ENCODE measurements around the gene PCDH8. TPM values are rescaled to one million over a fixed set of nuclear protein-coding genes. Genes with fewer than 3 reads are reported as not detected.

Gene PCDH8
- total and polyA plus RNA-seq, 8 donors = 0.04 to 0.85 (median 0.25) TPM; not detected in 4

DNA sequence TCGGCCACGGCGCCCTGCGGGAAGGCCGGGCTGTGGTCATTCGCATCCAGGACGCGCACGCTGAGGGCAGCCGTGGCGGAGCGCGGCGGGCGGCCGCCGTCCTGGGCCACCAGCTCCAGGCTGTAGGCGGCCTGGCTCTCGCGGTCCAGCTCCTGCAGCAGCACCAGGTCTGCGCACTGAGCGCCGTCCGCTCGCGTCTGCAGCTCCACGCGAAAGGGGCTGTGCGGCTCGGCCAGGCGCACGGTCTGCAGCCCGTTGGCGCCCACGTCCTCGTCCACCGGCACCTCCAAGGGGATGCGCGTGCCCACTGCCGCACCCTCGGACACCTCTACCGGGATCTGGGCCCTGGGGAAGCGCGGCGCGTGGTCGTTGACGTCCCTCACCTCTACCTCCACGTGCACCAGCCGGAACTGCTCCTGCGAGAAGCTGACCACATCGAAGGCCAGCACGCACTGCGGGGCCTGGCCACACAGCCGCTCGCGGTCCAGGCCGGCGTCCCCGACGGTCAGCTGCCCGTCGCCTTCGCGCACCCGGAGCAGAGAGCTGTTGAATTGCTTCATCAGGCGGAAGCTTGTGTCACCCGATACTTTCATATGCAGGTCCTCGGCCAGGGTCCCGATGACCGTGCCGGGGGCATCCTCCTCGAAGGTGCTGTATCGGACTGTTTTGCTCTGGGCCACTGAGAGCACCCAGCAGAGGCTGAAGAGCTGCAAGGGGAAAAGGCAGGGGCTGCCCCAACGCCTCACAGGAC, 583 bp downstream of the PCDH8 start:
- H3K4me3 ChIP-seq = no peak overlapping the region
- no peaks in the 10 kb centered on the region for H3K9me3 ChIP-seq
- H3K36me3 ChIP-seq = no peaks in the 10 kb centered on the region
- no peak overlapping the region for H3K27ac ChIP-seq
- H3K27me3 ChIP-seq = peaks cover 12 to 63% (median 25%) of the 10 kb centered on the region in 4 donors
- intact Hi-C loops (cut with DNase I) = no loop called here
- ATAC-seq (no peak), DNase-seq (peak in 1 of 6 donors; percentile 73), FAIRE-seq (no peak)
- TF ChIP-seq, protein P1, sequence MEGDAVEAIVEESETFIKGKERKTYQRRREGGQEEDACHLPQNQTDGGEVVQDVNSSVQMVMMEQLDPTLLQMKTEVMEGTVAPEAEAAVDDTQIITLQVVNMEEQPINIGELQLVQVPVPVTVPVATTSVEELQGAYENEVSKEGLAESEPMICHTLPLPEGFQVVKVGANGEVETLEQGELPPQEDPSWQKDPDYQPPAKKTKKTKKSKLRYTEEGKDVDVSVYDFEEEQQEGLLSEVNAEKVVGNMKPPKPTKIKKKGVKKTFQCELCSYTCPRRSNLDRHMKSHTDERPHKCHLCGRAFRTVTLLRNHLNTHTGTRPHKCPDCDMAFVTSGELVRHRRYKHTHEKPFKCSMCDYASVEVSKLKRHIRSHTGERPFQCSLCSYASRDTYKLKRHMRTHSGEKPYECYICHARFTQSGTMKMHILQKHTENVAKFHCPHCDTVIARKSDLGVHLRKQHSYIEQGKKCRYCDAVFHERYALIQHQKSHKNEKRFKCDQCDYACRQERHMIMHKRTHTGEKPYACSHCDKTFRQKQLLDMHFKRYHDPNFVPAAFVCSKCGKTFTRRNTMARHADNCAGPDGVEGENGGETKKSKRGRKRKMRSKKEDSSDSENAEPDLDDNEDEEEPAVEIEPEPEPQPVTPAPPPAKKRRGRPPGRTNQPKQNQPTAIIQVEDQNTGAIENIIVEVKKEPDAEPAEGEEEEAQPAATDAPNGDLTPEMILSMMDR (IDR thresholded peaks at IDR 0.05) = no peak
- WGBS, 2 donors = 10 to 11% methylated on average over 70 to 75 of the region's 75 CpGs
- peaks cover 0 to 7% (median 0%) of the 10 kb centered on the region in 3 donors for H3K4me1 ChIP-seq

DNA sequence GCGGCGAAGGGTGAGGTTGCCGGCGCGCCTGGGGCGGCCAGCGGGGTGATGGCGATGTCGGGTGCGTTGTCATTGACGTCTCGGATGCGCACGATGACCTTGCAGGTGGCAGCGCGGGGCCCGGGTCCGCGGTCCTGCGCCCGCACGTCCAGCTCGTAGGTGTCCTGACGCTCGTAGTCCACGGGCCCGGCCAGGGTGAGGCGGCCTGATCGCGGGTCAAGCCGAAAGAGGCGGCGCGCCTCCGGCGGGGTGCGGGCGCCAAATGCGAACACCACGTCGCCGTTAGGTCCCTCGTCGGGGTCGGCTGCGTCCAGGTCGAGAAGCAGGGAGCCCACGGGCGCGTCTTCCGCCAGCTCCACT, 1.1 kb downstream of the PCDH8 start:
- Histone ChIP-seq H3K27me3 (peaks cover 12 to 69% (median 26%) of the 10 kb centered on the region in 4 donors), H3K4me1 (peaks cover 0 to 2% (median 0%) of the 10 kb centered on the region in 3 donors), H3K9me3 (no peaks in the 10 kb centered on the region), H3K36me3 (no peaks in the 10 kb centered on the region), H3K27ac (no peak overlapping the region), H3K4me3 (peak overlapping the region in 1 of 4 donors; percentile 21)
- FAIRE-seq (no peak), ATAC-seq (no peak), DNase-seq (peak in 1 of 6 donors; percentile 56)
- TF ChIP-seq, protein P1 (IDR thresholded peaks at IDR 0.05) = peak in 1 of 4 donors; percentile 4
- intact Hi-C loops (cut with DNase I) = no loop called here
- WGBS, 2 donors = 5 to 7% methylated on average over 25 to 51 of the region's 51 CpGs

DNA sequence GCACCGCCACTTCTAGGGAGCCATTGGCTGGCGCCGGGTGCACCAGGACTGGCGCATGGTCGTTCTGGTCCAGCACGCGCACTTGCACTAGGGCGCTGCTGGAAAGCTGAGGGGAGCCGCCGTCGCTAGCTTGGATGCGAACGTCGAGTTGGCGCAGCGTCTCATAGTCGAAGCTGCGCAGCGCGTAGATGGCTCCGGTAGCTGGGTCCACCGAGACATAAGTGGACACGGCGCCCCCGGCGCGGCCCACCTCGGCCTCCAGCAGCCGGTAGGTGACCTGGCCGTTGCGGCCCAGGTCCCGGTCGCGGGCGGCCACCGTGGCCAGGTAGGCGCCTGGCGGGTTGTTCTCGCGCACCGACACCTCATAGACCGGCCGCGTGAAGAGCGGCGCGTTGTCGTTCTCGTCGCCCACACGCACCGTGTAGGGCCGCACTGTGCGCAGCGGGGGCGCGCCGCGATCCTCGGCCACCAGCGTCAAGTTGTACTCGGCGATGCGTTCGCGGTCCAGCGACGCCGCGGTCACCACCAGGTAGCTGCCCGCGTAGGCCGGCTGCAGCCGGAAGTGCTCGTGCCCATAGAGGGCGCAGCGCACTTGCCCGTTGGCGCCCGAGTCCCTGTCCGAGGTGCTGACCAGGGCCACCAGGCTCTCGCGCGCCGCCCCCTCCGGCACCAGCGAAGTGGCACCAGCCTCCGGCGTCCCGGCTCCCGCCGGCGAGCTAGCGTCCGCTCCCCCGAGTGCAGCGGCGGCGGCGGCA, 1.7 kb downstream of the PCDH8 start:
- ATAC-seq (peak; percentile 47 to 85 (median 68)), FAIRE-seq (no peak), DNase-seq (peak; percentile 44 to 85 (median 62))
- Histone ChIP-seq H3K27me3 (peaks cover 12 to 71% (median 27%) of the 10 kb centered on the region in 4 donors), H3K4me1 (peaks cover 0 to 2% (median 0%) of the 10 kb centered on the region in 3 donors), H3K36me3 (no peaks in the 10 kb centered on the region), H3K9me3 (no peaks in the 10 kb centered on the region), H3K27ac (no peak overlapping the region), H3K4me3 (peak overlapping the region in 1 of 4 donors; percentile 21)
- intact Hi-C loops (cut with DNase I) = no loop called here
- TF ChIP-seq, protein P1 (IDR thresholded peaks at IDR 0.05) = peak in 3 of 4 donors; percentile 13 to 47 (median 24)
- 7% methylated on average over 72 to 100 of the region's 100 CpGs for WGBS, 2 donors

DNA sequence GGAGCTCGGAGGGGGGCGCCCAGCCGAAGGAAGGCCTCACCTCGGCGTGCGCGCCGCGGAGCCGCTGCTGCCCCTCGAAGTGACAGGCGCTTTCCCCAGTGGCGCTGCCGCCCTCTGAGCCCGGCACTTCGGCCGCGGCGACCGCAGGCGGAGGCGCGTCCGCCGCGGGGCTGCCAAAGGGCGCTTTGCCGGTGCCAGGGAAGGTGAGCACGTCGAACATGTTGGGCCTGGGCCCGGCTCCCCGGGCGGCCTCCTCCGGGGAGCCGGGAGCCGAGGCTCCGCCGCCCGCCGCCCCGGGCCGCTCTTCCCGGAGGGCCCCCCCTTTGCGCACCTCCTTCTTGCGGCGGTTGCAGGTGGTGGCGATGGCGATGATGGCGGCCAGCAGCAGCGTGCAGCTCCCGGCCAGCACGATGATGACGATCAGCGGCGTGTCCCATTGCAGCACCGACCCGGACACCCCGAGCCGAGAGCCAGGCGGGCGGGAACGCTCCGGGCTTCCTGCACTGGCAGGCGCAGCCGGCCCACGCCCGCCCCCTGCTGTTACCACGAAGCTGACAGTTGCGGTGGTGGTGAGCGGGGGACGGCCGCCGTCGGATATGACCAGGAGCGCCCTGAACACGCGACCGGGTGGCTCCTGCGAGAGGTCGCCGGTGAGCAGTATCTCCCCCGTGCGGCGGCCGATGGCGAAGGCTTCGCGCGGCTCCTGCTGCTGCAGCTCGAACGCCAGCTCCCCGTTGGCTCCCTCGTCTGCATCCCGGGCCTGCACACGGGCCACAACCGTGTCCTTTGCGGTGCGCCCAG, 2.5 kb downstream of the PCDH8 start:
- H3K27me3 ChIP-seq = peaks cover 12 to 71% (median 27%) of the 10 kb centered on the region in 4 donors
- intact Hi-C loops (cut with DNase I) = no loop called here
- WGBS, 2 donors = 3 to 4% methylated on average over 75 to 98 of the region's 98 CpGs
- H3K27ac ChIP-seq = no peak overlapping the region
- ATAC-seq (peak in 3 of 4 donors; percentile 13 to 27 (median 13)), FAIRE-seq (no peak), DNase-seq (peak in 3 of 6 donors; percentile 23 to 80 (median 67))
- no peaks in the 10 kb centered on the region for H3K4me1 ChIP-seq
- H3K9me3 ChIP-seq = no peaks in the 10 kb centered on the region
- TF ChIP-seq, protein P1 (IDR thresholded peaks at IDR 0.05) = no peak
- H3K36me3 ChIP-seq = no peaks in the 10 kb centered on the region
- peak overlapping the region in 1 of 4 donors; percentile 5 for H3K4me3 ChIP-seq
